ENCODE measurements around the gene EDAR. TPM values are rescaled to one million over a fixed set of nuclear protein-coding genes. Genes with fewer than 3 reads are reported as not detected.

Gene EDAR
- polyA plus RNA-seq, 1 experiment: not detected

GRCh38 chr2:108926561-108927380 is 62.2 kb downstream of the EDAR start:
- DNase-seq (ENCODE audit: low read depth): no peak
- ChIA-PET POLR2A (no interaction called here), CTCF (interaction anchor here (1.1 to 3.5 kb wide), 4 partner anchors 11 to 584 kb away, joined by 6 to 52 read pairs (median 16); no protein-coding TSS in a partner anchor)
- Histone ChIP-seq H3K4me3 (ENCODE audit: low read depth, low read length) (no peak overlapping the region), H3K36me3 (ENCODE audit: control insufficient read depth, insufficient read depth, low read length) (no peaks in the 10 kb centered on the region), H3K27me3 (ENCODE audit: control insufficient read depth, insufficient read depth, low read length) (peaks cover 20% of the 10 kb centered on the region)
- TF ChIP-seq CTCF (IDR thresholded peaks at IDR 0.05; ENCODE audit: insufficient read depth, low read depth, low read length): no peak

- no peaks in the 10 kb centered on the region for H3K36me3 ChIP-seq (ENCODE audit: control insufficient read depth, insufficient read depth, low read length)
- ChIA-PET CTCF (no interaction called here), POLR2A (no interaction called here)
- H3K27me3 ChIP-seq (ENCODE audit: control insufficient read depth, insufficient read depth, low read length): peaks cover 20% of the 10 kb centered on the region
- TF ChIP-seq CTCF (IDR thresholded peaks at IDR 0.05; ENCODE audit: insufficient read depth, low read depth, low read length): no peak
- H3K4me3 ChIP-seq (ENCODE audit: low read depth, low read length): no peak overlapping the region
- no peak for DNase-seq (ENCODE audit: low read depth)
Observed at GRCh38 chr2:108925735-108926134, 63.3 kb downstream of the EDAR start.

GRCh38 chr2:108925286-108925685 is 63.7 kb downstream of the EDAR start:
- ChIA-PET POLR2A (no interaction called here), CTCF (interaction anchor here (0.6 kb wide), 2 partner anchors 240 to 522 kb away, joined by 3 to 4 read pairs; no protein-coding TSS in a partner anchor)
- Histone ChIP-seq H3K36me3 (ENCODE audit: control insufficient read depth, insufficient read depth, low read length) (no peaks in the 10 kb centered on the region), H3K27me3 (ENCODE audit: control insufficient read depth, insufficient read depth, low read length) (peaks cover 20% of the 10 kb centered on the region), H3K4me3 (ENCODE audit: low read depth, low read length) (no peak overlapping the region)
- DNase-seq (ENCODE audit: low read depth): no peak
- TF ChIP-seq CTCF (IDR thresholded peaks at IDR 0.05; ENCODE audit: insufficient read depth, low read depth, low read length): no peak

GRCh38 chr2:108924580-108925251 is 64.3 kb downstream of the EDAR start:
- ChIA-PET CTCF (interaction anchor here (0.6 to 1.1 kb wide), 3 partner anchors 20 to 522 kb away, joined by 3 to 4 read pairs (median 4); no protein-coding TSS in a partner anchor), POLR2A (no interaction called here)
- no peak for TF ChIP-seq CTCF (IDR thresholded peaks at IDR 0.05; ENCODE audit: insufficient read depth, low read depth, low read length)
- no peak for DNase-seq (ENCODE audit: low read depth)
- Histone ChIP-seq H3K36me3 (ENCODE audit: control insufficient read depth, insufficient read depth, low read length) (no peaks in the 10 kb centered on the region), H3K27me3 (ENCODE audit: control insufficient read depth, insufficient read depth, low read length) (peaks cover 18% of the 10 kb centered on the region), H3K4me3 (ENCODE audit: low read depth, low read length) (no peak overlapping the region)

All from BJ (cell line).